ENCODE data around the gene ZC2HC1B.

The ZC2HC1B gene

DNA sequence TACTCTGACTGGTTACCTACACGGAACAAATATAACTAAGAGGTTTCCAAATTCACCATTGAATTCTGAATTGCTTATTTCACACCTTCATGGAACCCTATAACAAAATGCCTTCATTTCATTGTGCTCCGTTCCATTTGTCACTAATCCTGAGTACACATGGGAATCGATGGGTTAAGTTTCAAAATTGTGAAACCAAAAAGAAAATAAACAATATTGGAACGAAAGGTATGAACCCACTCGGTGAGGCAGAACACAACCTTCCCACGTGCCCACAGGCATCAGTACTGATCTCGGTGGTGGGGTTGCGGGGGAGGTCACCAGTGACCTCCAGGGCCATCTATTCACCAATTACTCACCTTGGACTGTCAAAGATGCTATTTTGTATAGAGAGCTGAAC, 109.8 kb downstream of the ZC2HC1B start:
- H3K4me1 Mint-ChIP-seq = peaks cover 7% of the 10 kb centered on the region
- H3K27me3 Mint-ChIP-seq = peaks cover 7% of the 10 kb centered on the region
- ATAC-seq (no peak), DNase-seq (no peak)
- no peak overlapping the region for H3K4me3 Mint-ChIP-seq
- no peaks in the 10 kb centered on the region for H3K9me3 Mint-ChIP-seq
- H3K27ac Mint-ChIP-seq = peak overlapping the region in 1 of 2 donors; percentile 24

DNA sequence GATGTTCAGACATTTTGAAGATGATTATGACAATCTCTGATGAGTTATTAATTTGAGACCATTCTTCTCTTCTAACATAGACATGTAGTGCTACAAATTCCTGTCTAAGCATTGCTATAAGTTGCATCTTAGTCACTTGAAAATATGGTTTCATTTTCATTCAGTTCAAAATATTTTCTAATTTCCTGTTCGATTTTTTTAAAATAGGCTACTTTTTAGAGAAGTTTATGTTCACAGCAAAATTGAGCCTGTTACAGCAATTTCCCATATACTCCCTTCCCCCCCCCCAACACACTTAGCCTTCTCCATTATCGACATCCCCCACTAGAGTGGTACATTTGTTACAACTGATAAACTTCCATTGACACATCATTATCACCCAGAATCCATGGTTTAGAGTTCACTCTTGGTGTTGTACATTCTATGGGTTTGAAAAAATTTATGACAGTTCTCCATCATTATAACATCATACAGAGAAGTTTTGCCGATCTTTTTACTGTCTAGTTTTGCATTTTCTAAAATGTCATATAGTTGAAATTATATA, 112.6 kb downstream of the ZC2HC1B start:
- DNase-seq = no peak
- H3K4me3 Mint-ChIP-seq = no peak overlapping the region
- H3K4me1 Mint-ChIP-seq = peaks cover 7% of the 10 kb centered on the region
- no peak for ATAC-seq
- H3K27me3 Mint-ChIP-seq = no peaks in the 10 kb centered on the region
- H3K9me3 Mint-ChIP-seq = no peaks in the 10 kb centered on the region
- no peak overlapping the region for H3K27ac Mint-ChIP-seq

DNA sequence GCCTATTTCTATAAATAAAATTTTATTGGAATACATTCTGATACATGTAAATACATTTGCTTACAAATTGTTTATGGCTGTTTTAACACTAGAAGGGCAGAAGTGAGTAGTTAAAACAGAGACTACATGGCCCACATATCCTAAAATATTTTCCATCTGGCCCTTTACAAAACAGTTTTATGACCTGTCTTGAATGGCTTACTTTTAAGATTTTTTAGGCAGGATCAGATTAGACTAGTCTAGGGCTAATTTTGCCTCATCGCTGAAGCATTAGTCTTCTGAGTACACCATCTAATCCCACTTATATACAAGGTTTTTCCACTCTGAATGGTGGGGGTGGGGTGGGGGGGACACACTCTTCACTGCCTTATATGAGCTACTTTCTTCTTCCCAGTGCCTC, 116.6 kb downstream of the ZC2HC1B start:
- ATAC-seq (no peak), DNase-seq (no peak)
- Mint-ChIP-seq H3K27ac (no peak overlapping the region), H3K9me3 (no peaks in the 10 kb centered on the region), H3K4me1 (peaks cover 7% of the 10 kb centered on the region), H3K27me3 (no peaks in the 10 kb centered on the region), H3K4me3 (no peak overlapping the region)

DNA sequence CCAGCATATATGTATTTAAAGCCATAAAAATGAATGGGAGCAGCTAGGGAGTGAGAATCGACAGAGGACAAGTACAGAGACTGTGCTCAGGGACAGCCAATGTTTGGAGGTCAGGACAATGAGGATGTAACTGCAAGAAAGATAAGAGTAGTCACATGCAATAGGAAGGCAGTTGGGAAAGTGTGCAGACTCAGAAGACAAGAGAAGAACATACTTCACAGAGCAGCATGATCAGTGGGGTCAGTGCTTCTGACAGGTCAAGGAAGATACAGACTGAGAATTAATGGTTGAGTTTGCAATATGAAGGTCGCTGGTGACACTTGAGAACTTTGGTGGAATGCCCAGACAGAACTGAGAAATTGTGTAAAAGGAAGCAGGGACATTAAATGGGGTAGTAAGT, 118.7 kb downstream of the ZC2HC1B start:
- no peaks in the 10 kb centered on the region for H3K9me3 Mint-ChIP-seq
- DNase-seq (no peak), ATAC-seq (no peak)
- H3K27ac Mint-ChIP-seq = no peak overlapping the region
- H3K4me1 Mint-ChIP-seq = no peaks in the 10 kb centered on the region
- no peak overlapping the region for H3K4me3 Mint-ChIP-seq
- H3K27me3 Mint-ChIP-seq = no peaks in the 10 kb centered on the region

DNA sequence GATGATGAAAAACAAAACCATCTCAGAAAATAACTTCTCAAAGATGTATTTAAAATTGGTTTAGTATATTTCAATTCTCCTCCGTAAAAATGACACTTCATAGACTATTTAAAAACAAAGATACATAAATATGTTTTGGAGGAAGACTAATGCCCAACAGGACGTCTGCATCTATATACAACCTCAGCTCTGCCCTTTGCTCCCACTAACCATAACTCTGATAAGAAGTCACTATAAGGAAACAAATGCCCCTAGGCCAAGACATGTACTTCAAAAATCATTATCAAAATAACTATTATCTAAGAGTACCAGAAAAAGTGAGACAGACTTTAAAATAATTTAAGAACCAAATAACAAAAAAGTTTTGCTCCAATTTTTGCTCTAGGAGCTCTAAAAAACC, 120.4 kb downstream of the ZC2HC1B start:
- Mint-ChIP-seq H3K4me1 (no peaks in the 10 kb centered on the region), H3K27ac (no peak overlapping the region), H3K27me3 (no peaks in the 10 kb centered on the region), H3K9me3 (peaks cover 0 to 3% of the 10 kb centered on the region in 2 donors), H3K4me3 (no peak overlapping the region)
- ATAC-seq (no peak), DNase-seq (no peak)

DNA sequence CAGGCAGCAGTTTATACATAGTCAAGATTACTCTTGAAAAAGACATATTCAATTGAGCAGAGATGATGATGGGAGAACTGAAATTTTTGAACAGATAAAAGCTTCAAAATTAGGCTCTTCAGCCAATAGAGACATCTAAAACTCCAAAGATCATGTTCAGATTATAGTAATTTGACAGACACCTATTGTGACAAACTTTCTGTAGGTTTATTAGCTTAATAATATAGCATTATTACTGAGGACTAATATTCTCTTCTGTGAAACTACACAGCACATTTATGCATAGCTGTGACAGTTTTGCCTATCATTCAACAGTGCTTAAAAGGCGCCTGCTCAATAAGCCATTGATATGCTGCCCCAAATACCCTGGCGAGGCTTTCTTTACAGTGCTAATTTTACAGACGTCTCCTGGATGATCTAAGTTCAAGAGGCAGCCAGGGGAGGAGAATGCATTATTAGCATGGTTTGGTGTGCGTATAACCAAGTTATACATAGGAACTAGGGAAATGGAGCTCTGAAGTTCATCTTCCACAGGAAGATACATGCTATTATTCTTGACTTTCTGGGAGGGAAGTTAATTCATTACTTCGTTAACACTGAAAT, 122.3 kb downstream of the ZC2HC1B start:
- Mint-ChIP-seq H3K27ac (no peak overlapping the region), H3K4me3 (no peak overlapping the region), H3K27me3 (no peaks in the 10 kb centered on the region), H3K9me3 (peaks cover 0 to 4% of the 10 kb centered on the region in 2 donors), H3K4me1 (no peaks in the 10 kb centered on the region)
- no peak for ATAC-seq
- DNase-seq = no peak

All from stimulated activated naive CD8-positive, alpha-beta T cell treated with anti-CD3 and anti-CD28 coated beads, Interleukin-15, amount 100 ng/mL, for 72 hours (primary cell).